Glomerular visceral epithelial cell (primary cell): ENCODE measurements around the gene SZT2.

Source experiments
- DNase-seq: peaks from one replicate; pipeline ENCODE4 v3.0.0-alpha.2; 2016; ENCODE audit errors: extremely low spot score

The SZT2 gene

DNA sequence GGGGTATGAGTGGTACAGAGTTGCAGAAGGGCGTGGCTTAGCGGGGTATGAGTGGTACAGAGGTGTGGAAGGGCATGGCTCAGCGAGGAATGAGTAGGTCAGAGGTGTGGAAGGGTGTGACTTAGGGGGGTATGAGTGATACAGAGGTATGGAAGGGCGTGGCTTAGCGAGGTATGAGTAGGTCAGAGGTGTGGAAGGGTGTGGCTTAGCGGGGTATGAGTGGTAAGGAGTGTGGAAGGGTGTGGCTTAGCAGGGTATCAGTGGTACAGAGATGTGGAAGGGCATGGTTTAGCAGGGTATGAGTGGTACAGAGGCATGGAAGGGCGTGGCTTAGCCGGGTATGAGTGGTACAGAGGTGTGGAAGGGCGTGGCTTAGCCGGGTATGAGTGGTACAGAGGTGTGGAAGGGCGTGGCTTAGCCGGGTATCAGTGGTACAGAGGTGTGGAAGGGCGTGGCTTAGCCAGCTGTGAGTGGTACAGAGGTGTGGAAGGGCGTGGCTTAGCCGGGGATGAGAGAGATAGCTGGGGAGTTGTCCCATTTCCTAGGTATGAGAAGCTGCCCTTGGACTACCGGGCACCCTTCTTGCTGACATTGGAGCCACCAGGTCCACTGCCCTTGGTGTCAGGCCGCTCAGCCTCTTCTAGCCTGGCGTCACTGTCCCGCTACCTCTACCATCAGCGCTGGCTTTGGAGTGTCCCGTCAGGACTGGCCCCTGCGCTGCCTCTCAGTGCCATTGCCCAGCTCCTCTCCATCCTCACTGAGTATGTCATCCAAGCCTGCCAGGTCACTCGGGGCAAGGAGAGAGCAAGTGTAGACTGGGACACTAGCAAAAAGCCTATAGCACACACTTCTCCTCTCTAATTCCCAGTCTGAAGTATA lies 34.2 kb downstream of the SZT2 start:
- DNase-seq, result no peak

DNA sequence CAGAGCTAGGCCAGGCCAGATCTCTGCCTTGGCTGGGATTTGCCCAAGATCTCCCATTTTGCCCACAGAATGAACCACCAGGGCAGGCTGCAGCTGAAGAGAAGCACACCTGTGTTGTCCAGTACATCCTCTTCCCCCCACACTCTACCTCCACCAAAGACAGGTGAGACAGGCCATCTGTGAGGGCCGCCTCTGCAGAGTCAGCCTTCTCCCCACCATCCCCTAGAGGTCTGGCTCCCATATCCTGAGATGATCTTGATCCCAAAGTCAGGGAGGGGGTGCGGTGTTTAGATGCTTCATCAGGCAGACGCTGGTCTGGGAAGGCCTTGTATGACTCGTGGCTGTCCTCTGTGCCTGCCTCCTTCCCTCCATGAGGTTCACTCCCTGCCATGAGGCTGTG lies 35.3 kb downstream of the SZT2 start:
- DNase-seq, result no peak

DNA sequence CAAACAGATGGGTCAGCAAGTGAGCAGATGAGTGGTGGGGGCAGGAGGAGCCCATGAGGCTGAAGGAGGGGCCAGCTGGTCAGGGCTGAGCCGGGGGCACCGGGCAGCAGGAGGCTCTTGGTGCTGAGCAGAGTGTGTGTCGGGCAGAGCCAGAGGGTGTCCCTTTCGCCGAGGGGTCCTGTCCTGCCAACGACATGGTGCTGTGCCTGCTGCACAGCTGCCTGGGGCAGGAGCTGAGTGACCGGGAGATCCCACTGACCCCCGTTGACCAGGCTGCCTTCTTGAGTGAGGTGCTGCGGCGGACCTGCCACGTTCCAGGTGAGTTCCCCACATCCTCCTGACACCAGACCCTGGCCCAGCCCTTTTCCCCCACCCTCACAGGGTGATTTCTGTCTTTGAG lies 36.5 kb downstream of the SZT2 start:
- DNase-seq, result no peak

DNA sequence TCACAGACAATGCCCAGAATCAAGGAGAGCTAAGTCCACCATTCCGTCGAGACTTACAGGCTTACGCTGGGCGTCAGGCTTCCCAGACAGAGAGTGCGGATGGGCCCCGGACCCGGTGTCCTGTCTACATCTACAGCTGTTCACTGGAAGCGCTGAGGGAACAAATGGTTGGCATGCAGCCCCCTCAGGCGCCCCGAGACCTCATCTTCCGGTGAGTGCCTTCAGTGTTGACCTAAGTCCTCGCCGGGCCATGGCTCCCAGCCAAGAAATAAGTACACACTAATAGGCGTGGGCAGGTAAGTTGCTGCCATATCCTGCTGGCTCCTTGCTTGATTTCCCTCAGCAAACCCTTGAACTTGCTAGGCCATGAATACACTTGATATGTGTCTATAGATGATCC lies 37.8 kb downstream of the SZT2 start:
- DNase-seq, result no peak

DNA sequence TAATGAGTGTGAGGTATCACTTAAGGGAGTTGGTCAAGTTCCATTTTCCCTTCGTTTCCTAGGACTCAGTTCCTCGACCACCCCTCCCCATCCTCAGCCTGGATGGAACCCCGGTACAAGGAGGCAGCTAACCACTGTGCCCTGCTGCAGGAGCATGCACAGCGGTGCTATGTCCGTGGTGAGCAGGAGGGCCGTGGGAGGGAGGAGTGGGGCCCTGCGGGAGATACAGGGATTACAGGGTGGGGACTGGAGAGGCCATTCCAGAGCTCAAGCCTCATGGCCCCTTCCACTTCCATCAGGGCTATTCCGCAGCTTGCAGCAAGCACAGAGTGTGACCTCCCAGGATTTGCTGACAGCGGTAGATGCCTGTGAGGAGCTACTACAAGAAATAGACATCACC lies 38.2 kb downstream of the SZT2 start:
- DNase-seq, result no peak

DNA sequence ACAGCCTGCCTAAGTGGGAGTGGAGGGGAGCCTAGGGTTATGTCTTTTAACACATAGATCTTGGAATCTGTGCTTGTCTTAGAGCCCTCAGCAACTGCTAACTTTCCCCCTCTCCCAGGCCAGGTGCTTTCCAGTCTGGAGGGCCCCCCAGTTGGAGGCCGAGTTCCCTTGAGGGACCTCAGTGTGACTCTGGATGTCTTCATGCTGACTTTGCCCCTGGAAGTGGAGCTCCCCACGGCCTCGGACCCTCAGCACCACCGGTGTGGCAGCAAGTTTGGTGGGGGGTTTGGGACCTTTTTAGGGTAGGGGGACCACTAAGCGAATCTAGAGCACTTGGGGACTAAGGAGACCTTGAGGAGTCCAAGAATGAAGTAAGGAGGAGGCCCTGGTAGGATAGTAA lies 41.1 kb downstream of the SZT2 start:
- DNase-seq, result no peak

DNA sequence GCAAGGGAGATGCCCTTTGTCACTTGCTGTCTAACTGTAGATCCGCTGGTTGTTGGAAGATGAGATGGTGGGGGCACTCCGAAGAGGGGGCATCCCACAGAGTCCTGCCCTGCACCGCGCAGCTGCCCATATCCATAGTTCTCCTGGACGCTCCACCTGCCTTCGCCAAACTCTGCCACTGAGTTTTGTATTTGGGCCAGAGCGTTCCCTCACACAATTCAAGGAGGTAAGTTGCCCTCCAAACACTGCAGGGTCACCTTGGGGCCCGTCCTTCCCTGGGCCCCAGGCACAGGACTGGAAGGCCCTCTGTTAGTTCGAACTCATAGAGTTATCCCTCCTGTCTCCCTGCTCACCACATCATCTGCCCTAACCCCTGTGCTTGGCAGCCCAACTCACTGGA lies 42.0 kb downstream of the SZT2 start:
- DNase-seq, result no peak

DNA sequence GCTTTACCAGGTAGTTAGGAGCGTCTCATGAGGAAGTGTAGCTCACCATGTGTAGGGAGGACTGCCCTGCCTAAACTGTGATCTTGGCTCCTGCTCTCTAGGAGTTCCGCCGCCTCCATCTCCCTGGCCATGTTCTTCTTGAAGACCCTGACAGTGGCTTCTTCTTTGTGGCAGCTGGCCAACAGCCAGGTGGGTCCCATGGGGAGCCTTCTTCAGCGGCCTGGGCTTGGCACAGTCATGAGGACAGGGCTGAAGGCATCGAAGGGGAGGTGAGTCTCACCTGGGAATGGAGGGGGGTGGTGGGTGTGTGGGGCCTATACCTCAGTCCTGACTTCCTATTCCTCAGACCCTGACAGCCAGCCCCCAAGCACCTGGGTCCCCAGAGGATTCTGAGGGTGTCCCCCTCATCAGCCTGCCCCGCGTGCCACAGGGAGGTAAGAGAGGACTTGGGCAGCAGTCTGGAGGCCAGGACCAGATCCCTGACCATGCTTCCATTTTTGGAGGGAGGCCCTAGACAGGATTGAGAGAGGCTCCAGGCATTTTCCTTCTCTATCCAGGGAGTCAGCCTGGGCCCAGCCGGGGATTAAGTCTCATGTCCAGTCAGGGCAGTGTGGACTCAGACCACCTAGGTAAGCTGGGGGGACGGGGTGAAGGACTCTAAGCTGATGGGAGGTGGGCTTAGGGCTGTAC lies 42.6 kb downstream of the SZT2 start:
- no peak for DNase-seq

DNA sequence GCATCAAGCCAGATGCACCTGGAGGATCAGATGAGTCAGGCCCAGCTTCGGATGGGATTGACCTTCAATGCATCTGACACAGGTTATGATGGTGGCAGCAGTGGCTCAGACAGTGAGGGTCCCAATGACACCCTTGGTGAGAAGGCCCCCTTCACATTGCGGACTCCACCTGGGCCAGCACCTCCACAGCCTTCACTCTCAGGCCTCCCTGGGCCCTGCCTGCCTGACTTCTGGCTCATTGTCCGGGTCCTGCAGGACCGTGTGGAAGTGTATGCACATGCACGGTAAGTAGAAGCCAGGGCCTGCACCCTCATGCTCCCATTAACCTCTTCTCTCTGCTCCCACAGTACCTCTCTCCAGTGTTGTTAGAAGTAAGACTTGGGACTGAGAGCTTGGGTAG lies 43.2 kb downstream of the SZT2 start:
- DNase-seq, result no peak

DNA sequence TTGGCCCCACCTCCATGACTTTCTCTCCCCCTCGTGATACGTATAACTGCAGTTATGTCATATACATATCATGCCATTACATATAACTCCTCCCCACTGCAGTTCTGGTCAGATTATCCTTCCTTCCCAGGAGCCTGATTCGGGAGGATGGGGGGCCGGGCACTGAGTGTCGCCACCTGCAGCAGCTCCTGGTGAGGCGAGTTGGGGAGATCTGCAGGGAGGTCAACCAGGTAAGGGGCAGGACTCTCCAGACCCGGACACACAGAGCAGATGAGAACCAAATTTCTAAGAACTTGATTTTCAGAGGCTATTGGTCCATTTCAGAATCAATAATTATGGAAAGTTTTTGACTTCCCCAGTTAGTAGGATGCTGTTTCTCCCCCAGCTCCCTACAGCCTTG lies 44.6 kb downstream of the SZT2 start:
- DNase-seq, result no peak

DNA sequence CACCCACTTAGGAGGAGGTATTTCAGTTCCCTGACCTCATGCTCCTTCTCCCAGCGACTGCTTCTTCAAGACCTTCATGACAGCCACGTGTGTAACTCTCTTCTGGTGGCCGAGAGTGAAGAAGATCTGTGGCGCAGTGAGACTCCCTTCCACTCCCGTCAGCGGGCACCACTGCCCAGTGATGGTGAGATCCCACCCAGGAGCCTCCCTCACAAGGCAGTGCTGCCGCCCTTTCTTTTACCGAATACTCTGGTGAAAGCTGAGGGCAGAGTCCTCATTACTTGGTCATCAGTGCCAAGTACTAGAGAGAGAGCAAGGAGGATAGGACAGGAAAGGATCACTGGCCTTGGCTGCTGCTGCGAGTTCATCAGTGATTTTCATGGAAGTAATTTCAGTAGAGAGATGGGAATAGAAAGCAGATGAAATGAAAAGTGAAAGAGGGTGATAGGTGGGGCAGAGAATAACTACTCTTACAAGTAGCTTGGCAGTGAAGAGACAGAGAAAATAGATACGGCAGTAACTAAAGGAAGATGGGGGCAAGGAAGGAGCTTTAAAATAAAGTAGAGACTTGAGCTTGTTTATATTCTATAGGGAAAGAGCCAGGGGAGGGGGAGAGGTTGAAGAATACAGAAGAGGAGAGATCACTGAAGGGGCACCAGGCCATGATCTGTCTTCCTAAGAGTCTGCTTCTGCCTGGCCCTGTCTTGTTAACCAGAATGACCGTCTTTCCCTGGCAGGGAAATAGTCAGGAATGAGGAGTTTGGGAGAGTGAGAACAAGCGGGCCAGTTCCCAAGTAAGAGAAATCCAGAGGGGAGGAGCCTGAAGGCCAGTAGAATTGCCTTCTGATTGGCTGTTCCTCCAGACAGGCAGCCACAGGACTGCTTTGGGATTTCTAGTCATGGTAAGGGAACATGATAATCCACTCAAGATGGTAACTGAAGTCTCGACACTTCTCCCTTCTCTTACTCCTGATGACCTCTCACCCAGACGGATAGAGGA lies 45.7 kb downstream of the SZT2 start:
- no peak for DNase-seq

DNA sequence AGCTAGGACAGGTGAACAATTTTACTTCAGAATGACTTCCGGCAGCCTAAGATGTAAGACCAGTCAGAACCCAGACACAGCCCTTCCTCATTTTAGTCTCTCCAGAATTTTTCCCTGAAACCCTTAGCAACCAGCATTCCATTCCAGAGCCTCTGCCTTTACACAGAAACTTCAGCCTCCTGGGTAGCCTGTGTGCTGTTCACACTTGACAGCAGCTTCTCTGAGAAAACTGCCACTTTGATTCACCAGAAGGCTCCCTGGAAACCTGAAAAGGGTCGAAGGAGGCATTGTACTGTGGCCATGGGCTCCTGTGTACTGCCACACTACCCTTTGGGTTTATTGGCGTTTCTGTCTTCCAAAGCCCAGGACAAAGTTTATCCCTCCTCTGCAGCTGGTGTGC lies 46.7 kb downstream of the SZT2 start:
- DNase-seq, result no peak

DNA sequence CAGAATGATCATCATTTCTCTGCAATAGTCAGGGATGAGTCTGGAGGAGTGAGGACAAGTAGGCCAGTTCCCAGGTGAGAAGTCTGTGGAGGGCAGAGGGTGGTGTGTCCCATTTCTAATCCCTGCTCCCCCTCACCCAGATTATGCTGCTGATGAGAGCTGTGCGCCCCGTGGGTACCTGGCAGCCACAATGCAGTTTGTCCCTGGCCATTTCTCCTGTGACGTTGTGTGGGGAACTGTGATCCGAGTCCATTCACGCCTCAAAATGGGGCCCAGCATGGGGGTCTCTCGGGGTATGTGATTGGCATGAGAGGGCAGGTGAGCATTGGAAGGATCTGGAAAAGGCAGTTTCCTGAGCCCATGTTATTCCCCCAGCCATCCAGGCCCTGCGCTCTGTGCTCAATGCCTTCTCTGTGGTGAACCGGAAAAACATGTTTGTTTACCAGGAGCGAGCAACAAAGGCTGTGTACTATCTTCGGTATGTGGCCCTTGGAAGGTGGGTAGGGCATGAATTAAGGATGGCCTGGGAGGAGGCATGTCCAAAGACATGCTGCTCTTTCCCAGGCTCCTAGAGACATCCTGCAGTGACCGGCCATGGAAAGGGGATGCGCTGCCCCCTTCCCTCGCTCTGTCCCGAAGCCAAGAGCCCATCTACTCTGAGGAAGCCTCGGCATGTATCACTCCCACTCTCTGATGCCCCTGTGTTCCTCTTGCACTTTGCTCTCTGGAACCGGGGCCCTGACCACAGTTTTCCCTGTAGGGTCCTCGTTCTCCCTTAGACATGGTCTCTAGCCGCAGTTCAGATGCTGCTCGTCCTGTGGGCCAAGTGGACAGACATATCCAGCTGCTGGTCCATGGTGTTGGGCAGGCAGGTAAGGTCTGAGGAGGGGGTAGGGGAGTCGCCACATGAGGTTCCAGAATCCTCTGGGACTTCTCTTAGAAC lies 47.6 kb downstream of the SZT2 start:
- DNase-seq, result no peak

DNA sequence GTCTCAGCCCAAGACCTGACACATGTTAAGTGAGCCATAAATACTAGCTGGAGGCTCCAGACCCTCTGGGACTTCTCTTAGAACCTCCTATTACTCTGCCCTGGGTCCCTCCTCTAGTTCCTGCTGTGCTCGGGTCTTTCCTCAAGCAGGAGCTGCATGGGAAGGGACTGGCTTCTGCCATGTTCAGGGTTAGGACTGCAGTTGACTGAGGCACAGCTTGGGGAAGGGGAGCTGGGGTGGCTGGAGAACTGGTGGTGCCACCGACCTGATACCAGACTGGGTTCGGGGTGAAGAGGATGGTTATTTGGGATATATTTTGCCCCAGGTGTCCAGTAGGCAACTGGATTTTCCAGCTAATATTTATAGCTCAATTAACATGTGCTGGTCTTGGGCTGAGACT lies 48.3 kb downstream of the SZT2 start:
- DNase-seq, result no peak

DNA sequence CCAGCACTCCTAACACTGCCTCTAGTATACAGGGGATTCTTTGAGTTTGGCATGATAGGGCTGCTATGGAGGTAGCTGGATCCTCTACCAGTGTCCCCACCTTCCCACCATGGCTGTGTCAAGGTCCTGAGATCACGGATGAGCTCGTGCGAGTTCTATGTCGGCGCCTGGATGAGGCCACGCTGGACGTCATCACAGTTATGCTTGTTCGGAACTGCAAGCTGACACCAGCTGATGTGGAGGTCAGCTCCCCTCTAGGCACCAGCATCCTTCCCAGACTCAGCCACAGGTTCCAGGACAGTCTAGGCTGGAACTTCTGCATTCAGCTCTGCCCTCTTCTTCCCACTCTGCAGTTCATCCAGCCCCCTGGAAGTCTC lies 48.9 kb downstream of the SZT2 start:
- DNase-seq, result no peak

DNA sequence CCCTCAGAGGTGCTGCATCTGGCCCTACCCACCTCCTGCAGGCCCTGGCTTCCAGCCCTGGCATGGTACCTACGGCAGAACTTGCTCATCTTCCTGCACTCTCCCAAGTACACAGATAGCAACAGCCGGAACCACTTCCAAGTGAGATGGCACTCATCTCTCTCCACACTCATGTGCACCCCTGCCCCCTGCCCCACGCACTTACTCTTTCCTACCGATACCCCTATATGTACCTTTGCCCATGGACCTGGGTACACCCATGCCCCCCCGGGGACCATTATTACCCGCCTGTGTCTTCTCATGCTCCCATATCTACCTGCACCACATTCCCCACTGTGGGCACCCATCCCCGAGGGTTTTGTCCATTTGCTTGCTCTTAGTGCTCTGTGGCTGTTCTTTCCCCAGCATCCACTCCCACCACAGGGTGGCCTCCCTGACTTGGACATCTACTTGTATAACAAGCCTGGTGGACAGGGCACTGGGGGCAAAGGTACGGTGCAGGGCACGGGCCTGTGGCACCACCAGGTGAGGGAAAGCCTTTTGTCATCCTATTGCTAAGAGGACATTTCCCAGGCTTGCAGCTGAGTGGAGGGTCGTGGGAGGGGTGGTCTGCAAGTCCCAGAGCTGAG lies 49.4 kb downstream of the SZT2 start:
- no peak for DNase-seq

DNA sequence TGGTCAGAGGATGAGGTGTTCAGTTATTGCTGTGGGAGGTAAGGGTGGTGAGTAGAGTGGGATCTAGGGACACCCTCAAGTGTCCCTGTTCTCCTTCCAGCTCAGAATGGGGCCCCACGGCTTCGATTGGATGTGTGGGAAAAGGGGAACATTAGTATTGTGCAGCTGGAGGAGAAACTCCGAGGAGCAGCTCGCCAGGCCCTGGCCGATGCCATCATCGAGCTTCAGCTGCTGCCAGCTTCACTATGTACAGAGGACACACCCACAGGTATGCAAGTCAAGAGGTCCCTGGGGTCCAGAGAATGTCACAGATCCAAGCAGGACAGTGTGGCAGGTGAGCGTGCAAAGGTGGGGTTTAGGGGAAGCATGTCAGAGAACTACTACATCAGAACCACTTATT lies 50.1 kb downstream of the SZT2 start:
- DNase-seq, result no peak

DNA sequence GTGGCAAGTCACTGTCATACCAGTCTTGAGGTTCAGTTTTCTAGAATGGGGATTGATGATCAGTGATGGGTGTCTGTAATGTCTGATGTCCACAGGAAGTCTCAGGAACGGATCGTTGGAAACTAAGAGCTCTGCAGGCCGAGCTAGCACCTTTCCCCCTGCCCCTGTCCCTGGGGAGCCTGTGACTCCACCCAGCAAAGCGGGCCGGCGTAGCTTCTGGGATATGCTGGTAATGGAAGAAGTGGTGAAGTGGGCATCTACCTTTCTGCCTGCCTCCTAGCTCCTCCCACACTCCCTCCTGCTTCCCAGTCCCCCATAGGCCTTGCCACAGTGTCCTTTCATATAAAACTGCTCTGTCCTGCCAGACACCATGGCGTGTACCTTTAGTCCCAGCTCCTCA lies 50.7 kb downstream of the SZT2 start:
- DNase-seq, result no peak

DNA sequence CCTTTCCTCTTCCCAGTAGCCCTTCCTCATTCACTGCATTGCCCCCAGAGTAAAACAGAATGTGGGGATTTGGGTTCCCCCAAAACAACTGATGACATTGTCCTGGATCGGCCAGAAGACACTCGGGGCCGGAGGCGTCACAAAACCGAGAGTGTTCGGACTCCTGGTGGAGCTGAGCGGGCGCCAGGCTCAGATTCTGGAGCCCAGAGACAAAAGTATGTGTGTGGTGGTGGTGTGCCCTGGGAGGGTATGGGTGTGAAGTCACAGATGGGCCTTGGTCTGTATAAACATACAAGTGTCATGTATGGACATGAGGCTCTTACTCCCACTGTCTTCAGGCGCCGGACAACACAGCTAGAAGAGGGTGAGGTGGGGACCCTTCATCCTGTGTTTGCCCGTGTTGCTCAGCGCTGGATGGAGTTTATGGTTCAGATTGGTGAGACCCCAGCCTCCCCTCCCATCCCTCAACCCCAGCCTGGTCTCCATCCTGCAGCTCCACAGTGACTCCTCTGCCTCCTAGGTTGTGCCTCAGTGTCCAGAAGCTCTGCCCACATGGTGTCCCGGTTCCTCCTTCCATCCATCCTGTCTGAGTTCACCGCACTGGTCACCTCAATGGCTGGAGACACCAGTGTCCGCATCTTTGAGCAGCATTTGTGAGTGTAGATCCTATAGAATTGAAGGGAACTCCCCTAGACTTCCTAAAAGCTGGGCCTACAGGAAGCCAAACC lies 51.6 kb downstream of the SZT2 start:
- no peak for DNase-seq
